ENCODE measurements around the gene FDXR. TPM values are rescaled to one million over a fixed set of nuclear protein-coding genes. Genes with fewer than 3 reads are reported as not detected.

Gene FDXR
- total and polyA plus RNA-seq, 9 donors = 2.4 to 5.4 (median 3.0) TPM

GRCh38 chr17:74822335-74822938 lies 50.4 kb downstream of the FDXR start:
- Histone ChIP-seq H3K27me3 (ENCODE audit: control insufficient read depth, insufficient read depth, low read length) (no peaks in the 10 kb centered on the region), H3K4me3 (ENCODE audit: low read length) (no peak overlapping the region), H3K9me3 (replicated peaks; ENCODE audit: control insufficient read depth, low read depth, low read length) (no peaks in the 10 kb centered on the region), H3K27ac (ENCODE audit: low read length) (peak overlapping the region; percentile 8), H3K36me3 (ENCODE audit: control insufficient read depth, insufficient read depth, low read length) (peaks cover 28% of the 10 kb centered on the region), H3K4me1 (ENCODE audit: control insufficient read depth, insufficient read depth, low read length) (peaks cover 50% of the 10 kb centered on the region)
- 47% methylated on average over 4 of the region's 15 CpGs for WGBS (ENCODE audit: insufficient coverage)
- no peak for DNase-seq

- Histone ChIP-seq H3K9me3 (replicated peaks; ENCODE audit: control insufficient read depth, low read depth, low read length) (no peaks in the 10 kb centered on the region), H3K4me1 (ENCODE audit: control insufficient read depth, insufficient read depth, low read length) (peaks cover 52% of the 10 kb centered on the region), H3K36me3 (ENCODE audit: control insufficient read depth, insufficient read depth, low read length) (peaks cover 24% of the 10 kb centered on the region), H3K27ac (ENCODE audit: low read length) (no peak overlapping the region), H3K27me3 (ENCODE audit: control insufficient read depth, insufficient read depth, low read length) (no peaks in the 10 kb centered on the region), H3K4me3 (ENCODE audit: low read length) (no peak overlapping the region)
- DNase-seq = no peak
- WGBS (ENCODE audit: insufficient coverage) = 57% methylated on average over 7 of the region's 13 CpGs
These were observed 51.0 kb downstream of the FDXR start for GRCh38 chr17:74821655-74822334.

- H3K27ac ChIP-seq (ENCODE audit: low read length) = no peak overlapping the region
- no peaks in the 10 kb centered on the region for H3K9me3 ChIP-seq (replicated peaks; ENCODE audit: control insufficient read depth, low read depth, low read length)
- H3K27me3 ChIP-seq (ENCODE audit: control insufficient read depth, insufficient read depth, low read length) = no peaks in the 10 kb centered on the region
- peaks cover 54% of the 10 kb centered on the region for H3K4me1 ChIP-seq (ENCODE audit: control insufficient read depth, insufficient read depth, low read length)
- 89% methylated on average over 8 of the region's 16 CpGs for WGBS (ENCODE audit: insufficient coverage)
- DNase-seq = no peak
- H3K4me3 ChIP-seq (ENCODE audit: low read length) = no peak overlapping the region
- H3K36me3 ChIP-seq (ENCODE audit: control insufficient read depth, insufficient read depth, low read length) = peaks cover 22% of the 10 kb centered on the region
These were observed 52.9 kb downstream of the FDXR start for GRCh38 chr17:74819801-74820436.

- Histone ChIP-seq H3K4me1 (ENCODE audit: control insufficient read depth, insufficient read depth, low read length) (peaks cover 48% of the 10 kb centered on the region), H3K9me3 (replicated peaks; ENCODE audit: control insufficient read depth, low read depth, low read length) (no peaks in the 10 kb centered on the region), H3K27ac (ENCODE audit: low read length) (no peak overlapping the region), H3K4me3 (ENCODE audit: low read length) (no peak overlapping the region), H3K27me3 (ENCODE audit: control insufficient read depth, insufficient read depth, low read length) (no peaks in the 10 kb centered on the region), H3K36me3 (ENCODE audit: control insufficient read depth, insufficient read depth, low read length) (peaks cover 22% of the 10 kb centered on the region)
- DNase-seq = no peak
- WGBS (ENCODE audit: insufficient coverage) = 86% methylated on average over 10 of the region's 16 CpGs
These were observed 54.4 kb downstream of the FDXR start for GRCh38 chr17:74818291-74818938.

DNA sequence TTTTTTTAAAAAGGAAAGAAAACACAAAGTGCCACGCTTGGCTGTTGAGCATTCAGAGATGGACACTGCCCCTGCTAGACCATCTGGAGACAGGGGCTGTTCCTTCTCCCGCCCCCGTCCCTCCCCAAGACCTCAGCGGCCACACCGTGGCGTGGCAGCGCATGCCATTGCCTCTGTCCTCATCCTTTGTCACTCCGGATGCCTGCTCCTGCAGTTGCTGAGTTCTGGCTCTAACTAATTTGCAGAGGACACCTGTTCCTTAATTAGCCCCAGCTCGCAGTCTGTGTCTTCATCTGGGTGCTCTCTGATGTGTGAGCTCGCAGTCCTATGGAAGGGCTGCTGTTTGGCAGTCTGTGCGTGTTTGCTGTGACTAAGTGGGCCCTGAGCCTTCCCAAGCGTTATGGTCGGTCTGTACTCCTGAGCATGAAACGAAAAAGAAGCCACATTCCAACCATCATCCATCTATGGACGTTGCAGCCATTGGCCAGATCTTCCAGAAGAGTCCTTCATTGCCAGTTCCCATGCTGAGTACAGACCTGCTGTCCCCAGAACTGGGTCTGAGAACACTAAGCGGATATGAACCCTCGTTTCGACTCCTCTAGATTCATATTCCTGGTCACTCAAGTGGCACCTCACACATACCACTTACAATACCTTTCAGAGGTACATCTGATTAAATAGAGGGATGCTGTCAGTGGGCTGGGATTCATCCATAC lies 55.7 kb downstream of the FDXR start:
- H3K4me1 ChIP-seq (ENCODE audit: control insufficient read depth, insufficient read depth, low read length) = peaks cover 46% of the 10 kb centered on the region
- no peaks in the 10 kb centered on the region for H3K27me3 ChIP-seq (ENCODE audit: control insufficient read depth, insufficient read depth, low read length)
- WGBS (ENCODE audit: insufficient coverage) = 88% methylated on average over 10 of the region's 18 CpGs
- no peak for DNase-seq
- H3K36me3 ChIP-seq (ENCODE audit: control insufficient read depth, insufficient read depth, low read length) = peaks cover 22% of the 10 kb centered on the region
- no peaks in the 10 kb centered on the region for H3K9me3 ChIP-seq (replicated peaks; ENCODE audit: control insufficient read depth, low read depth, low read length)
- H3K27ac ChIP-seq (ENCODE audit: low read length) = no peak overlapping the region
- no peak overlapping the region for H3K4me3 ChIP-seq (ENCODE audit: low read length)

GRCh38 chr17:74815550-74816370 lies 57.0 kb downstream of the FDXR start:
- WGBS (ENCODE audit: insufficient coverage) = 72% methylated on average over 11 of the region's 15 CpGs
- Histone ChIP-seq H3K27me3 (ENCODE audit: control insufficient read depth, insufficient read depth, low read length) (no peaks in the 10 kb centered on the region), H3K4me3 (ENCODE audit: low read length) (no peak overlapping the region), H3K9me3 (replicated peaks; ENCODE audit: control insufficient read depth, low read depth, low read length) (no peaks in the 10 kb centered on the region), H3K36me3 (ENCODE audit: control insufficient read depth, insufficient read depth, low read length) (peaks cover 18% of the 10 kb centered on the region), H3K27ac (ENCODE audit: low read length) (no peak overlapping the region), H3K4me1 (ENCODE audit: control insufficient read depth, insufficient read depth, low read length) (peaks cover 38% of the 10 kb centered on the region)
- DNase-seq = no peak

DNA sequence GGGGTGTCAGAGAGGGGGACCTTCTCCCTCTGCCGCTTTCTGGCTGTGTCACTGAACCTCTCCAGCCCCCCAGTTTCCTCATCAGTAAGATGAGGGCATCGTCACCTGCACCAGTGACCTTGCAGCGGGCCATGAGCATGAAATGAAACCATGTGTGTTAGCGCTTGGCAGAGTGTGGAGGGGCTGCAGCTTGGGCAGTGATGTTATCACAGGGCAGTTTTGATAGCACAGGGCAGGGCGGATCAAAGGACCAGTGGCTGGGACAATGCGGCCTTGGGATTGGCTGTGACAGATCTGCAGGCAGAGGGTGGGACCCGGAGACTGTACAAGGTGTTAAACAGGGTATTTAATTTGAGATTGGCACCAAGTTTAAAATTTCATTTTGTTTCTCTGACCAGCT lies 57.7 kb downstream of the FDXR start:
- Histone ChIP-seq H3K9me3 (replicated peaks; ENCODE audit: control insufficient read depth, low read depth, low read length) (no peaks in the 10 kb centered on the region), H3K4me1 (ENCODE audit: control insufficient read depth, insufficient read depth, low read length) (peaks cover 40% of the 10 kb centered on the region), H3K27me3 (ENCODE audit: control insufficient read depth, insufficient read depth, low read length) (no peaks in the 10 kb centered on the region), H3K4me3 (ENCODE audit: low read length) (no peak overlapping the region), H3K36me3 (ENCODE audit: control insufficient read depth, insufficient read depth, low read length) (peaks cover 13% of the 10 kb centered on the region), H3K27ac (ENCODE audit: low read length) (no peak overlapping the region)
- WGBS (ENCODE audit: insufficient coverage) = 88% methylated on average over 4 of the region's 7 CpGs
- DNase-seq = no peak

DNA sequence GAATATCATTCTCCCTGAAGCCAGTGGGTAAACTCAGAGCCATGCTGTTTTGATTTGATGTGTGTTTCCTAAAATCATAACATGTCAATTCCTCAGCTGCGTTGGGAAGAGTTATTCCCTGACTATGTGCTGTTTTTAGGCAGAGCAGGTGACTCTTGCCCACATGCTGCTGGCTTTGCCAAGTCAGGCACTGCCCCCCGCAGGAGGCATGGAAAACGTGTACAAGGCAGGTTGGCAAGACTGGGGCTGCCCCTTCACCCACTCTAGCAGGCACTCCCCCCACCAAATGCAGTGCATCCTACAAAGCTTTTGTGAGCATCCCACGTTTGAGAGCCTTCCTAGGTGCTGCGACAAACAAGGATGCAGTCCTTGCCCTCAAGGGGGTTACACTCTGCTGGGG lies 58.3 kb downstream of the FDXR start:
- Histone ChIP-seq H3K27ac (ENCODE audit: low read length) (no peak overlapping the region), H3K4me1 (ENCODE audit: control insufficient read depth, insufficient read depth, low read length) (peaks cover 40% of the 10 kb centered on the region), H3K9me3 (replicated peaks; ENCODE audit: control insufficient read depth, low read depth, low read length) (no peaks in the 10 kb centered on the region), H3K4me3 (ENCODE audit: low read length) (no peak overlapping the region), H3K36me3 (ENCODE audit: control insufficient read depth, insufficient read depth, low read length) (peaks cover 7% of the 10 kb centered on the region), H3K27me3 (ENCODE audit: control insufficient read depth, insufficient read depth, low read length) (no peaks in the 10 kb centered on the region)
- 79% methylated on average over 2 of the region's 5 CpGs for WGBS (ENCODE audit: insufficient coverage)
- DNase-seq = no peak
